Activated T-helper 2 cell treated with anti-CD3 and anti-CD28 coated beads, Interferon-gamma antibody, Interleukin-2, Interleukin-4, amounts not matched to agents 10 μg/mL and 5 μg/mL and 100 μg/mL, durations not matched to agents 14 hours and 24 hours and 36 hours (primary cell): ENCODE data around the gene SLC4A2. TPM values are rescaled to one million over a fixed set of nuclear protein-coding genes. Genes with fewer than 3 reads are reported as not detected.

Experiments used
- DNase-seq: peaks from one replicate; pipeline ENCODE4 v3.0.0; 2021; ENCODE audit warnings: low spot score
- H3K27ac Mint-ChIP-seq: one replicate; pipeline ENCODE4 v1.8.0; 2021; ENCODE audit warnings: mixed read lengths
- H3K27me3 Mint-ChIP-seq: one replicate; pipeline ENCODE4 v1.8.0; 2021; ENCODE audit warnings: low read depth, mixed read lengths
- H3K36me3 Mint-ChIP-seq: one replicate; pipeline ENCODE4 v1.8.0; 2021; ENCODE audit warnings: low read depth, mixed read lengths
- H3K4me1 Mint-ChIP-seq: one replicate; pipeline ENCODE4 v1.8.0; 2021; ENCODE audit warnings: low read depth, mixed read lengths
- H3K4me3 Mint-ChIP-seq: one replicate; pipeline ENCODE4 v1.8.0; 2021; ENCODE audit warnings: low read depth, mild to moderate bottlenecking, moderate library complexity, mixed read lengths
- H3K9me3 Mint-ChIP-seq: one replicate; pipeline ENCODE4 v1.8.0; 2021; ENCODE audit warnings: mixed read lengths
- intact Hi-C: fragments of 100-400 bp; cut with micrococcal nuclease; formaldehyde crosslinking; loops from one replicate; pipeline ENCODE4 v1.15.1; 2023
- total RNA-seq: library from RNA; stranded (reverse); gene quantifications from 2 replicates; pipeline ENCODE4 v1.2.3, GENCODE V29; 2022

The SLC4A2 gene
- total RNA-seq, 1 donor from 2014 or later = 109 TPM

DNA sequence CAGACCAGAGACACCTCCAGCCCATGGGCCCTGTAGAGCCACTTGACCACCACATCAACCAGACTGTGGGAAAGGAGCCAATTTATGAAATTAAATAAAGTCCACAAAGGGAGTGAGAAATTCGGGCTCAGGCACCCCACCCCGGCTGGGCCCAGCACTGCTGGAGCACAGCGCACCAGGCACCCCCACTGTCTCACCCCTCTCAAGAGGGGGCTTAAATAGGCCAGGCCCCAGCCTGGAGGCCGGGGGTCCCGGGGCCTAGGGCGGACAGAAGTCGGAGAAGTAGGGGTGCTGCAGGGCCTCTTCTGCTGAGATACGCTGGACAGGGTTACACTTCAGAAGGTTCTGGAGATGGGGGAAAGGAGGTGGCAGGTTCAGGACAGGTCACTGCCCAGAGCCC is 5.6 kb upstream of the SLC4A2 start:
- Mint-ChIP-seq H3K36me3 (peaks cover 14% of the 10 kb centered on the region), H3K4me3 (no peak overlapping the region), H3K9me3 (no peaks in the 10 kb centered on the region), H3K27me3 (peaks cover 3% of the 10 kb centered on the region), H3K27ac (no peak overlapping the region), H3K4me1 (peaks cover 17% of the 10 kb centered on the region)
- no peak for DNase-seq
- intact Hi-C loops = no loop called here

DNA sequence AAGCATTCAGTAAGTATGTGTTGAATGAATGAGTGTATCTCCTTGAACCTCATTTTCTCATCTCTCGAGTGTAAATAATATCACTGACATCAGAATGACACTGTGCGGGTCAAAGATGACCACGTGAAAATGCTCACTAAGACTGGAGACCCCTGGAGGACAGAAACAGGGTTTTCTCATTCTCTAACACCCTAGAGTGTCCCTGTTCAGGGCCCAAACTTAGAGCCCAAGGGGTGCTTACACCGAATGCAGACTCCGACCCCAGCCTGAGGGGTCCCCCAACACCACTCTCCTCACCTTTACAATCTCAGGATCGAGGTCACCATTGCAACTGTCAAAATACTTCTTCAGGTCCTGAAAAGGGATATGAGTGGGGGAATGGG is 3.1 kb upstream of the SLC4A2 start:
- intact Hi-C loops = loop anchor here (5.0 kb wide), 2 partner anchors 44 to 1219 kb away; partner anchors contain the start of gene ZNF862
- H3K27me3 Mint-ChIP-seq = no peaks in the 10 kb centered on the region

DNA sequence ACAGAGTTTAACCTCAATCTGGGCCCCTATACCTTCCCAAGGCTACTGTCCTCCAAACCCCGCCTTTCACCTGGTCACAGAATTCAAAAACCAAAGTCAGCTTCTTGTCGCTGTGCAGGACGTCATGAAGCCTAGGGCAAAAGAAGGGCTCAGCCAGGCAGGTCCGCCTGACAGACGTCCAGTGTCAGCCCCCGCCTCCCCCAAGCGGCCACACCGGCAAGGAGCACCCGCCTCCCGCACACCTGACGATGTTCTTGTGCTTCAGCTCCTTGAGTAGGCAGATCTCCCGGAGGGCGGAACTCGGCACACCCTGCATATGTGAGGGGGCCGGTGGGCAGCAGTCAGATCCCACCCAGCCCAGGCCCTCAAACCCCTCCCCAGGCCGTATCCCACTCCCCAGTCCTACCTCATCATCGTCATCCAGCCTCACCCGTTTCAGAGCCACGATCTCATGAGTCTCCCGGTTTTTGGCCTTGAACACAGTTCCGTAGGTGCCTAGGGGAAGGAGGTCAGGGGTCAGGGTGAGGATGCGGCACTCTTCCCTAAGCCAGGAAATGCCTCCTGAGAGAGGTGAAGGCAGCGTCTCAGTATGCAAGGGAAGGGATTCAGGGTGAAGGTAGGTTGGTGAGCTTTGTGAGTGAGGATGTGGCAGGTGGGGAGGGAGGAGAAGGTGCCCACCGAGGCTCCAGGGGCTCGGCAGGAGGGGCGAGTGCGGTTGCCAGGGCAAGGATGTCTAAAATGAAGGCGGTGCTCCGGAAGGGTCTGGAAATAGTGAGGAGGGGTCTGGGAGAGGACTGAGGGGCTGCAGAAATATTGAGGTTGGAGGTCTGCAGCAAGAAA is 2.5 kb upstream of the SLC4A2 start:
- H3K9me3 Mint-ChIP-seq = no peaks in the 10 kb centered on the region
- H3K4me3 Mint-ChIP-seq = peak overlapping the region; percentile 94
- no peak for DNase-seq
- intact Hi-C loops = loop anchor here (5.0 kb wide), 2 partner anchors 45 to 1220 kb away; partner anchors contain the start of gene ZNF862
- peaks cover 14% of the 10 kb centered on the region for H3K36me3 Mint-ChIP-seq
- peak overlapping the region; percentile 47 for H3K27ac Mint-ChIP-seq
- no peaks in the 10 kb centered on the region for H3K27me3 Mint-ChIP-seq
- peaks cover 28% of the 10 kb centered on the region for H3K4me1 Mint-ChIP-seq

More for the DNA sequence above, 3.1 kb upstream of the SLC4A2 start:
- Mint-ChIP-seq H3K27ac (no peak overlapping the region), H3K36me3 (peaks cover 14% of the 10 kb centered on the region), H3K9me3 (no peaks in the 10 kb centered on the region), H3K4me1 (peaks cover 25% of the 10 kb centered on the region), H3K4me3 (peak overlapping the region; percentile 94)
- no peak for DNase-seq

DNA sequence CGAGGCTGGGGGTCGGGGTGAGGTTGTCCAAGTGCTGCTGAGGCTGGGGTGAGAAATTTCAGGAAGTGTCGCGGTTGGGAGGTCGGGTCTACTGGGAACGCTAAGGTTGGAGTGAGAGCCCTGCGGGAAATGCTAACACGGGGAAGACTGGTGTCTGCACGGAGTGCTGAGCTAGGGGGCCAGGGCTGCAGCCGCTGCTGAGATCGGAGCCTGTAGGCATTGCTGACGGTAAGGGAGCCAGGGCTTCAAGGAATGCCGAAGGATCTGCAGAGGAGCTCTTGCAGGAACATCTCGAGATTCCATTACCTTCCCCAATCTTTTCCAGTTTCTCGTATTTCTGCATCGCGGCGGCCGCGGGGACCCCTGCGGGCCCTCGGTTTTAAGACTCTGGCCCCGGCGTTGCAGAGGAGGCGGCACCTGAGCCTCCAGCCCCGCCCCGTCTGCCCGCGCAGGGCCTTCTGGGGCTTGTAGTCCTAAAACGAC is 1.8 kb upstream of the SLC4A2 start, which contains the start of gene CDK5:
Gene CDK5 (minus strand): TSS at position 392 of the 483 bp plus-strand sequence. CDS start 49 bp downstream, at position 343.
- intact Hi-C loops = loop anchor here (5.0 kb wide), 2 partner anchors 45 to 1220 kb away; partner anchors contain the start of gene ZNF862
- no peaks in the 10 kb centered on the region for H3K27me3 Mint-ChIP-seq
- peaks cover 27% of the 10 kb centered on the region for H3K4me1 Mint-ChIP-seq
- DNase-seq = no peak
- H3K9me3 Mint-ChIP-seq = no peaks in the 10 kb centered on the region
- H3K36me3 Mint-ChIP-seq = peaks cover 12% of the 10 kb centered on the region
- peak within 1 kb of the TSS; percentile 93 for H3K27ac Mint-ChIP-seq
- peak within 1 kb of the TSS; percentile 94 for H3K4me3 Mint-ChIP-seq

DNA sequence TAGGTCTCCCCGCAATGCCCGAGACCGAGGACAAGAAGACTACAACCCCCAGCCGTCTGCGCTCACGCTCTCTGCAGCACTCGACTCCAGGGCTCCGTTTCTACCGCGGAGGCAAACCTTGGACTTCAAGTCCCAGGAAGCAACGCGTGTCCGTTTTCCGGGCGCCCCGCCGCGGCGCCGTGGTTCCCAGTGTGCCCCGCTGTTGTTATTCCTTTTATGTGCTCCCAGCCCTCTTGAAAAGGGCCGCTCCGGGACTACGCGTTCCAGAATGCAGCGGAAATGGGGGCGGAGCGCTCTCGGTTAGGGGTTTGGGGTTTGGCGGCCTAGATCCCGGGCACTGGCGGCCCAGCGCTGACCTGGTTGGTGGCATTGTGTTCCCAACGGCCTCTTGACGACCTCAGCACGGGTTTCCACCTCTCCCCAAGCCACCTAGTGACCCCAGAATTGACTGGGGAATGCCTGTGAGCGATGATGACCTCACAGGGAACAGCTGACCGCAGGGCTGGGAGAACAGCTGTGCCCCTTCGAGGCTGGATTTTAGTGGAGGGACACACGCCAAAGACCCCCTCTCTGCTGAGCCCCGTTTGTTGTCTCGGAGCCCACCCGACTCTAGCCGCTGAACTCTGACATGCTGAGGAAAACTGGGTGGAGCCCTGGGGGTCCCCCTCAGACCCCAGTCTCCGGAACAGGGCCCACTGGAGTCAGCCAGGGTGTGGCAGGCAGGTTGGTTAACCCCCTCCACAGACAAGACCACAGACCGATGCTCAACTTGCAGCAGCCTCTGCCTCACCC is 1.2 kb upstream of the SLC4A2 start:
- Mint-ChIP-seq H3K4me3 (peak overlapping the region; percentile 94), H3K9me3 (no peaks in the 10 kb centered on the region), H3K36me3 (peaks cover 11% of the 10 kb centered on the region), H3K27ac (peak overlapping the region; percentile 93), H3K27me3 (no peaks in the 10 kb centered on the region), H3K4me1 (peaks cover 26% of the 10 kb centered on the region)
- intact Hi-C loops = loop anchor here (1.0 to 5.0 kb wide), 6 partner anchors 19 to 1221 kb away; partner anchors contain the start of genes ABCB8, CHPF2, FASTK and ZNF862
- DNase-seq = peak; percentile 97

- peaks cover 12% of the 10 kb centered on the region for H3K36me3 Mint-ChIP-seq
- H3K4me3 Mint-ChIP-seq = peak overlapping the region; percentile 94
- intact Hi-C loops = loop anchor here (1.0 to 5.0 kb wide), 6 partner anchors 20 to 1222 kb away; partner anchors contain the start of genes ABCB8, CHPF2, FASTK and ZNF862
- H3K9me3 Mint-ChIP-seq = no peaks in the 10 kb centered on the region
- peak overlapping the region; percentile 93 for H3K27ac Mint-ChIP-seq
- H3K27me3 Mint-ChIP-seq = no peaks in the 10 kb centered on the region
- H3K4me1 Mint-ChIP-seq = peaks cover 26% of the 10 kb centered on the region
- DNase-seq = no peak
Observed at GRCh38 chr7:151058781-151059366, 515 bp upstream of the SLC4A2 start.

- no peak for DNase-seq
- no peaks in the 10 kb centered on the region for H3K27me3 Mint-ChIP-seq
- H3K9me3 Mint-ChIP-seq = no peaks in the 10 kb centered on the region
- peaks cover 26% of the 10 kb centered on the region for H3K4me1 Mint-ChIP-seq
- intact Hi-C loops = no loop called here
- H3K27ac Mint-ChIP-seq = peak overlapping the region; percentile 17
- peak overlapping the region; percentile 94 for H3K4me3 Mint-ChIP-seq
- peaks cover 9% of the 10 kb centered on the region for H3K36me3 Mint-ChIP-seq
Observed at GRCh38 chr7:151060113-151060415, 675 bp downstream of the SLC4A2 start.

DNA sequence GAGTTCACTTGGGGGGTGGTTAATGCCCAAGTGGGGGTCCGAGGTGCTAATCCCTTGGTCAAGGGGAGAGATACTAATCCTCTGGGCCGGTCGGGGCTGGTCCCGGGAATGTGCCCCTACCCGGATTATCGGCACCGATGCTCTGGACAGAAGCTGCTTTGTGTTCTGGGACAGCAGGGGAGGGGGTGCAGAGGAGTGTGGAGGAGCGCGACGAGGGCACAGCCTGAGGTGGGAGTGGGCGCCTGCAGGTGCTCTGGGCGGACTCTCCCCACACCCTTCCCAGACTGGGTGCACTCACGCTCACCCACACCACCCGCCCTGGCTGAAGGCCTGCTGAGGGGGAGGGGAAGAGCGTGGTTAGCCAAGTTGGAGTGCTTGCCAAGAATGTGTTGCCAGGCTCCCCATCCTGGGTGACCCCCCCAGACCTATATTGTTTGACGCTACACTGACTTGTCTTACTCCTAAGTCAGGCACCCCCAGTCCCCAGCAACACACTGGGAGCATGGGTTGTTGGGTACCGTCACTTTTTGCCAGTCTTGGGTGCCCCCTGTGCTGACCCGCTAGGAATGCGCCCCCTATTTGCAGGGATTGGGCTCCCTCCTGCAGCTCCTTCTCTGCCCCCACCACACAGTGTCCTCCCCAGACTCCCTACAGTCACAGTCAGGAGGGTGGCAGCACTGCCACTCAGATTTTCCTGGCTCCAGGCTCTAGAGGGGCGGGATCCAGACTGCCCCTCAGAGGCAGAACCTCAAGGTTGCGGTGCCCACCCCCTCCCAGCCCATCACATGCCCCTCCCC is 1.2 kb downstream of the SLC4A2 start:
- H3K27me3 Mint-ChIP-seq = no peaks in the 10 kb centered on the region
- H3K4me3 Mint-ChIP-seq = peak overlapping the region; percentile 94
- no peak for DNase-seq
- H3K9me3 Mint-ChIP-seq = no peaks in the 10 kb centered on the region
- intact Hi-C loops = no loop called here
- peak overlapping the region; percentile 30 for H3K27ac Mint-ChIP-seq
- H3K36me3 Mint-ChIP-seq = peaks cover 15% of the 10 kb centered on the region
- H3K4me1 Mint-ChIP-seq = peaks cover 26% of the 10 kb centered on the region

- no peaks in the 10 kb centered on the region for H3K9me3 Mint-ChIP-seq
- DNase-seq = no peak
- intact Hi-C loops = no loop called here
- H3K27me3 Mint-ChIP-seq = no peaks in the 10 kb centered on the region
- peaks cover 16% of the 10 kb centered on the region for H3K36me3 Mint-ChIP-seq
- H3K4me3 Mint-ChIP-seq = peak overlapping the region; percentile 94
- peak overlapping the region; percentile 57 for H3K27ac Mint-ChIP-seq
- peaks cover 24% of the 10 kb centered on the region for H3K4me1 Mint-ChIP-seq
Observed at GRCh38 chr7:151061213-151062110, 2.1 kb downstream of the SLC4A2 start.

- peaks cover 18% of the 10 kb centered on the region for H3K36me3 Mint-ChIP-seq
- H3K4me3 Mint-ChIP-seq = no peak overlapping the region
Observed at GRCh38 chr7:151062111-151062398, 2.7 kb downstream of the SLC4A2 start.

GRCh38 chr7:151062399-151063211 is 3.2 kb downstream of the SLC4A2 start:
- H3K4me3 Mint-ChIP-seq = no peak overlapping the region
- no peaks in the 10 kb centered on the region for H3K27me3 Mint-ChIP-seq
- intact Hi-C loops = no loop called here
- peaks cover 15% of the 10 kb centered on the region for H3K4me1 Mint-ChIP-seq
- no peaks in the 10 kb centered on the region for H3K9me3 Mint-ChIP-seq
- H3K36me3 Mint-ChIP-seq = peaks cover 22% of the 10 kb centered on the region
- no peak for DNase-seq
- no peak overlapping the region for H3K27ac Mint-ChIP-seq

More at GRCh38 chr7:151062111-151062398, 2.7 kb downstream of the SLC4A2 start:
- Mint-ChIP-seq H3K4me1 (peaks cover 20% of the 10 kb centered on the region), H3K27ac (no peak overlapping the region), H3K27me3 (no peaks in the 10 kb centered on the region), H3K9me3 (no peaks in the 10 kb centered on the region)
- intact Hi-C loops = no loop called here
- DNase-seq = no peak
